HG03565 (cell line): ENCODE results near the gene IL12RB1.
"Not testable (repeated sequence)": the region's sequence is repeated elsewhere in the genome, so short reads cannot be mapped to it uniquely, and the experiment has no call there.

Source experiments
- ATAC-seq: cut with Tn5 transposase; IDR thresholded peaks from one replicate; pipeline ENCODE4 v1.9.1; 2021; ENCODE audit warnings: mild to moderate bottlenecking, moderate library complexity; ENCODE audit not compliant: unreplicated experiment

IL12RB1 gene

DNA sequence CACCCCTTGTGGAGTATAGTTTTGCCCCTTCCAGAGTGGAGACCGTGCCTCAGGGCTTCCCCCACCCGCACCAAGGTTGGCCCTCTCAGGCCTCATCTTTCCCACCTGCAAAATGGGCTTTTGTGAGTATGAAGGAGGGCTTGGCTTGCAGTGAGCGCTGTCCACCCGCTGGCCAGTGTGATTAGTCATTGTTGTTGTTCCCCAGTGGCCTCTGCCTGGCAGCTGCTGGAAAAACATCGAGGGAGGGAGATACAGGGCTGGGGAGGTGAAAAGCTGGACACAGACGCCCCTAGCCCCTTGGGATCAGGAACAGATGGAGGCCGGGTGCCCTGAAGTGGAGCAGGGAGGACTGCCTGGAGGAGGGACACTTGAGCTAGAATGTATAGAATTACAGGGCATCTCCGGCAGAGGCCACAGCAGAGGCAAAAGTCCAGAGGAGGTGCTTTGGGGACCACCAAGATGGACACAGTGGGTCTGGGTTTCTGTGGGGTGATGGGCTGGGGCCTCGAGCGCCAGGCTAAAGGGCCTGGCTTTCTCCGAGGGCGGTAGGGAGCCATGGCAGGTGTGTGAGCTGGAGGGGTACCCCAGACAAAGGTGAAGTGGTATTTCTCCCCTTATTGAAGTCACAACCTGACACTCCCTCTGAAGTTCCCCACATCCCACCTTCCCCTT, 3.9 kb upstream of the IL12RB1 start:
- no peak for ATAC-seq

DNA sequence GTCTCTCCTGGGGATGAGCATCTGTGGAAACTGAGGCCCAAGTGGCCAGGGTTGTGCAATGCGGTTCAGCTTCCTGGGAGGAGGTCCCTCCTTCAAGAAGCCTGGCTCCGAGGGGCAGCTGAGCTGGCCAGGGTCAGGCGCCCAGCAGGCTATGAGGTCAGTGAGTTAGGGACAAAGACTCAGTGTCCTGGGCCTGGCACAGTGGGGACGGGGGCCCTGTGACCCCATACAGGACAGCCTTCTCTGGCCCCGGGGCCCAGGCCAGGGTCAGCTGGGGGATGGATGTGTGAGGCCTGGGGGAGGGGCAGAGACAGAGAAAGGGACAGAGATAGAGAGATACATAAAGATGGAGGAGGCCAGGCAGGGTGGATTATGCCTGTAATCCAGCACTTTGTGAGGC, 3.0 kb upstream of the IL12RB1 start:
- no peak for ATAC-seq

DNA sequence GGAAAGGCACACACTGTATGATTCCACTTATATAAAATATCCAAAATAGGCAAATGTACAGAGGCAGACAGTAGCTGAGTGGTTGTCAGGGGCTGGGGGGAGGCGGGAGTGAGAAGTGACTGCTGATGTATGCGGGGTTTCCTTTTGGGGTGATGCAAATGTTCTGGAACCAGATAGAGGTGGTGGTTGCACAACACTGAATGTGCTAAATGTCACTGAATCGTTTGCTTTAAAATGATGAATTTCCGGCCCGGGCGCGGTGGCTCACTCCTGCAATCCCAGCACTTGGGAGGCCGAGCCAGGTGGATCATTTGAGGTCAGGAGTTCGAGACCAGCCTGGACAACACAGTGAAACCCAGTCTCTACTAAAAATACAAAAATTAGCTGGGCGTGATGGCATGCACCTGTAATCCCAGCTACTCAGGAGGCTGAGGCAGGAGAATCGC, 2.4 kb upstream of the IL12RB1 start:
- ATAC-seq, result not testable (repeated sequence)

DNA sequence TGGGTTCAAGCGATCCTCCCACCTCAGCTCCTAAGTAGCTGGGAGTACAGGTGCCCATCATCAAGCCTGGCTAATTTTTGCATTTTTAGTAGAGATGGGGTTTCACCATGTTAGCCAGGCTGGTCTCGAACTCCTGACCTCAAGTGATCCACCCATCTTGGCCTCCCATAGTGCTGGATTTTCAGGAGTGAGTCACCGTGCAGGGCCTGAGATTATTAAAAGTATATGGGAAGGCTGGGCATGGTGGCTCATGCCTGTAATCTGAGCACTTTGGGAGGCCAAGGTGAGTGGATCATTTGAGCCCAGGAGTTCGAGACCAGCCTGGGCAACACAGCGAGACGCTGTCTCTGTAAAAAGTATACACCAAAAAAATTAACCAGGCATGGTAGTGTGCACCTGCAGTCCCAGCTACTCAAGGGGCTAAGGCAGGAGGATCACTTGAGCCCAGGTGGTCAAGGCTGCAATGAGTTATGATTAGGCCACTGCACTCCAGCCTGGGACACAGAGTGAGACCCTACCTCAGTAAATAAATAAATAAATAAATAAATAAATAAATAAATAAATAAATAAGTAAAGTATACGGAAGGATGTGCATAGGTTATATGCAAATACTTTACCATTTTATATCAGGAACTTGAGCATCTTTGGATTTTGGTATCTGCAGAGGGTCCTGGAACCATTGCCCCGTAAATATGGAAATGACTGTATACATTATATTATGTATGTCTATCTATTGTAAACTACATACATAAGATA, 854 bp downstream of the IL12RB1 start:
- no peak for ATAC-seq

DNA sequence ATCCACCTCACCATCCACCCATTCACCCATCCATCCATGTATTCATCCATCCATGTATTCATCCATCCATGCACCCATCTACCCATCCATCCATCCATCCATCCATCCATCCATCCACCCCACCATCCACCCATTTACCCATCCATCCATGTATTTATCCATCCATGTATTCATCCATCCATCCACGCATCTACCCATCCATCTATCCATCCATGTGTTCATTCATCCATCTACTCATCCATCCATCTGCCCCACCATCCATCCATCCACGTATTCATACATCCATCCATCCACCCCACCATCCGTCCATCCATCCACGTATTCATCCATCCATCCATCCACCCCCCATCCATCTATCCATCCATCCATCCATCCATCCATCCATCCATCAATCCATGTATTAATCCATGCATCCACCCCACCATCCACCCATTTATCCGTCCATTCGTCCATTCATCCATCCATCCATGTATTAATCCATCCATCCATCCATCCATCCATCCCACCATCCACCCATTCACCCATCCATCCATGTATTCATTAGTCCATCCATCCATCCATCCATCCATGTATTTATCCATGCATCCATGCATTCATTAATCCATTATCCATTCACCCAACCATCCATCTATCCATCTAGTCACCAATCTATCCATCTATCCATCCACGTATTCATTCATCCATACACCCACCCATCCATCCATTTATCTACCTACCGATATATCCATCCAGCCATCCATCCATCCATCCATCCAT, 2.6 kb downstream of the IL12RB1 start:
- ATAC-seq, result no peak

DNA sequence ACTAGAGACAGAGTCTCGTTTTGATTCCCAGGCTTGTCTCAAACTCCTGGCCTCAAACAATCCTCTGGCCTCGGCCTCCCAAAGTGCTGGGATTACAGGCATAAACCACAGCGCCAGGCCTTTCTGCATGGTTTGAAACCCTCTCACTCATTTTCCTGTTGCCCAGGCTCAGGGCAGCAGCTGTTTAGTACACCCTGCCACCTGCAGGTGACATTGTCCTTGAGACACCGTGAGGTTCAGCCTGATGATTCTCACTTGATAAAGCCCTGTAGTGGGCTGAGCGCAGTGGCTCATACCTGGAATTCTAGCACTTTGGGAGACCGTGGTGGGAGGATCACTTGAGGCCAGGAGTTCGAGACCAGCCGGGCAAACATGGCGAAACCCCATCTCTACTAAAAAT, 12.5 kb downstream of the IL12RB1 start:
- ATAC-seq, result no peak

DNA sequence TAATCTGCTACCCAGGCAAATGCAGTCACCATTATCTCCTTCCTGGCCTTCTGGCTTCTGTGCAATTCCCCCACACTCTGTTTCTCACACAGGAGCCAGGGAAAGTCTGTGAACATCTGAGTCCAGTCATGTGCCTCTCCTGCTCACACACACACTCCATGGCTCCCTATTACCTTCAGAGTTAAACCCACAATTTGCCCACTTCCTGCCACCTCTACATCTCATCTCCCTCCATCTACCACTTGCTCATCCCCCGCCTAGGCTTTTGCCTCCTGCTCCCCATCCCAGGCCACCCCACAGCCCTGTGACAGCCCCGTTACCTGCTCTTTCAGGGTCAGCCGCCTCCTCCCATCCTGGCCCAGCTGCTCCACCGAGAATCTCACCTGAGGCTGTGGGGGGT, 13.5 kb downstream of the IL12RB1 start:
- ATAC-seq, result no peak

DNA sequence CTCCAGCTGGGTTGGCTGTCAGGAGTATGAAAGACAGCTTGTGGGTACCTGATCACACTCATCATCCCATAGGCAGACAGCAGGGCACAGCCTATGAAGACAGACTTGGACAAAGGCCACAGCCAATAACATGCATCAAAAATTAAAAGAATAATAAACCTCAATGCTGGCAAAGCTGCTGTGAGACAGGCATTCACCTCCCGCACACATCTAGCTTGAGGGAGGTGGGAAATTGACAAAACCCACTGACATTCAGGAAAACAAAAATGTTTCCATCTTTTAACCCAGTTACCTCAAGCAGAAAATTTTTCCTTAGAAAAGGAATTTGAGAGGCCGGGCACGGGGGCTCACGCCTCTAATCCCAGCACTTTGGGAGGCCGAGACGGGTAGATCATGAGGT, 14.4 kb downstream of the IL12RB1 start:
- no peak for ATAC-seq

DNA sequence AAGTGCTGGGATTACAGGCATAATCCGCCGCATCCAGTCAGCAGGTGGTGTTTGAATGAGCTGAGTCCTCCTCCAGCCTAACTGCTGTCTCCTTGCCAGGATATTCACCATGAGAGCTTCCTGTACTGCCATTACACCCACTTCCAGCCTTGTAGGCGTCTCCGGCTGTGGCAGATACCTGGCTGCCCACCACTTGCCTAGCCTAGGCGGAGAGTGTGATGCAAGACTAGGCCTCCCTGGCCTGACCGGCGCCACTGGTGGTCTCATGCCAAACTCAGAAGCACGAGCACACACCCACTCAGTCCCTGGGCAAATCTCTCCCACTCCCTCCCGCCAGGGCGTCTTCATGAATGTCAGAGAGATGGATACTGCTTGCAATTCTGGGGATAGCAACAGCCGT, 16.6 kb downstream of the IL12RB1 start:
- no peak for ATAC-seq

DNA sequence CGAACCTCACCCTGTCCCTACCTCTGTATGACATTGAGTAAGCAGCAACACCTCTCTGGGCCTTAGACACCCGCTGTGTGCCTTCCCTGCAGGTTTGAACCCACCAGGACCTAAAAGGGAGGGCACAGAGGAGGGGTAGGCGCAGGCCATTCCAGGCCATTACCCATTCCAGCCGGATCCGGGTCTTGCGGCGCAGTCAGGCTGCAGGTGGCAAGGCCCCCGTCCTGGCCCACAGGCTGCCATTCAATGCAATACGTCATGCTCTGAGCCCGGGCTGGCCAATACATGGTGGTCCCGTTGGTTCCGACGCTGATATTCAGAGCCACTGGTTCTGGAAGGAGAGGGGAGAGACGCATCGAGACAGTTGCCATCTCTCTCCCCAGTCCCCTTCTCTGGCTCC, 17.4 kb downstream of the IL12RB1 start:
- no peak for ATAC-seq

DNA sequence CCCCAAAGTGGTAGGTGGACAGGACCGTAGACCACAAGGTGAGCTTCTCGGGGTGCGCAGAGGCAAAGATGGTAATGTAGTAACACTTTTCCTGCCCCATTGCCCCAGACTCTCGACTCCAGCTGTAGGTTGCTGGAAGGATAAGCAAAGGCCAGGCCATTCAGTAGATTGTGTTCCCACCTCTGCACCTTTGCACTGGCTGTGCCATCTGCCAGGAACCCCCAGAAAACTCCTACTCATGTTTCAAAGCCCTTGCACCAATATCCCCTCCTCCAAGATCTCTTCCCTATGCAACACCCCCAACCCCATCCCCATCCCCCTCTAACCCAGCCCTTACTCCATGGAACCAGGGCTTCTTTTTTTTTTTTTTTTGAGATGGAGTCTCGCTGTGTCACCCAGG, 18.3 kb downstream of the IL12RB1 start:
- ATAC-seq, result no peak

DNA sequence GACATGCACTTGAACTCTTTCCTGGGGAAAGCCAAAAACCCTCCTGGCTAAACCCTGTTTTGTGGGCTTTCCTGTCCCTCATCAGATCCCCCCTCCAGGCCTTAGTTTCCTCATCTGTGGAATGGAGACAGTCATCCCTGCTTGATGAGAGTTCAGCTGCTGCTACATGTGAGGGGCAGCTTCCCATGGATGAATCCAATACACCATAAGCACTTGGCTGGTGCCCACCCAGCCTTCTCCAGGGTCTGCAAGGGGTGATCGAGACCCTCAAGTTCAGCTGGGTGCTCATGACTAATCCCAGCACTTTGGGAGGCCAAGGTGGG, 21.6 kb downstream of the IL12RB1 start:
- no peak for ATAC-seq

DNA sequence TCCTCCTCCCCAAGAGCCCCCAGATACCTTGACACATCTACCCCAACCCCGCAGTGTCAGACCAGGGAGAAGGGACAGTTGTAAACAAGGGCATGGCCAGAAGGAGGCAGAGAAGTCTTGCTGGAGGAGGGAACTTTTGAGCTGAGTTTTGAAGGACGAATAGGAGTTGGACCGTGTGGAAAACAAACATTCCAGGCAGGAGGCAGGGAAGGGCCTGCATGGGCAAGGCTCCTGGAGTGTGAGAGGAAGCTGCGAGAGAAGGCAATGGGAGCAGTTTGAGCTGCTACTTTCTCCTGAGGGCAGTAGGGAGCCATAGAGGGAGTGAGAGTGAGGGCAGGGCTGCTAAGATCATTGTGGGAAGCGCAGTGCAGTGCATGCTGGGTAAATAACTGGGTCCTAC, 23.3 kb downstream of the IL12RB1 start:
- ATAC-seq, result no peak

DNA sequence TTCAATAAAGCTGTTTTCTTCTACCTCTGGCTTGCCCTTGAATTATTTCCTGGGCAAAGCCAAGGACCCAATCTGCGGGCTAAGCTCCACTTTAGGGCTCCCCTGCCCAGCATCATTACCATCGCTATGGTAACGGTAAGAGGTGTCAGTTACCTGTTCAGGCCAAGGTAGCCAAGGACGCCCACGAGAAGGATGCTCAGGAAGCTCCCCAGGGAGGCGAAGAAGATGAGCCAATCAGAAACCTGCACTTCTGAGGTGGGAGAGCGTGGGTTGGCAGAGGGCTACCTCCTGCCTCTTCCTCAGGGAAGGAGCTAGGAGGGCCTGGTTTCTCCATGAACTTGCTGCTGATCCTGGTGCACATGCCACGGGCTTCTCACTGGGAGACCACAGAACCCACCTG, 24.7 kb downstream of the IL12RB1 start:
- ATAC-seq, result no peak

DNA sequence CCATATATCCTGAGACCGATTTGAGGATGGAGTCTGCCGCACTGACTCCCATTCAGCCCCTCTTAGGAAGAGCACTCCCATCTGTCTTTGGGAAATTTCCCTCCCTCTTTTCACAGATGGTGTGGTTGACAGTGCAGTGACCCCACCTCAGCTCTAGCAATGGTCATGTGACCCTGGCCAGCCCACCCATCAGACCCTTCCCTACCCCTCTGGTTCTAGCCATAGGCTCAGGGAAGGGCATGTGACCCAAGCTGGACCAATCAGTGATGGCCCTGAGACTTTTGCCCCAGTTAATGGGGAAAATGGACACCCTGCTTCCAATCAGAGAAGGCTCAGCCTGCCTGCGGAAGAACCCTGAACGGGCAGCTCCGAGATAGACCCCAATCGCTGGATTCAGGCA, 26.3 kb downstream of the IL12RB1 start:
- no peak for ATAC-seq

DNA sequence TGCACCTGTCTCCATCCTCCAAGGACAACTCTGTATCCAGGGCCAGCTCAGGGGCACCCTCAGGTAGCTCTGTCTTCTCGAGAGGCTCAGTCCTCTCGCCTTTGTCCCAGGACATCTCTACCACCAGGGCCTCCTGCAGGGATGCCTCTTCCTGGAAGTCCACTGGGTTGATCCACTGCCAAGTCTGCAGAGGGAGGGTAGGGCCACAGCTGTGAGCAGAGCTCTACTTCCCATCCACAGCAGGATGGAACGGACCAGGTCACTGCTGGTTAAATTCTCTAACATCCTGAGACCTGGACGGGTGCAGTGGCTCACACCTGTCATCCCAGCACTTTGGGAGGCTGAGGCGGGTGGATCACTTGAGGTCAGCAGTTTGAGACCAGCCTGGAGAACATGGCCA, 26.8 kb downstream of the IL12RB1 start:
- no peak for ATAC-seq

DNA sequence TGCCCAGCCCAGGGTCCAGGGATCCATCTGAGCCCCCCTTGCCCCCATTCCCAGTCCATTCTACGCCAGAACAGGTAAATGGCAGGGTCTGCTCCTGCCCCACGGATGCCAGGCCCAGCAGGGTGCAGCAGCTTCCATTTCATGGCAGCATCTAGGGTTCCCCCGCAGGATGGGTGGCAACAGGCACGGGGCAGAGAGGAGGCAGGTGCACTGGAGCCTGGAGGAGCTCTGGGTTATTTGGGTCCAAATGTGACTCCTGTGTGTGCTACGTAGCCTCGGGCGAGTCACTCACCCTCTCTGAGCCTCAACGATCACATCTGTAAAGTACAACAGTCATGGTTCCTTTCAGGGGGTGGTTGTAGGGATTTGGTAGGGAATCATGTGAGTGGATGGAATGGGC, 27.4 kb downstream of the IL12RB1 start:
- no peak for ATAC-seq

DNA sequence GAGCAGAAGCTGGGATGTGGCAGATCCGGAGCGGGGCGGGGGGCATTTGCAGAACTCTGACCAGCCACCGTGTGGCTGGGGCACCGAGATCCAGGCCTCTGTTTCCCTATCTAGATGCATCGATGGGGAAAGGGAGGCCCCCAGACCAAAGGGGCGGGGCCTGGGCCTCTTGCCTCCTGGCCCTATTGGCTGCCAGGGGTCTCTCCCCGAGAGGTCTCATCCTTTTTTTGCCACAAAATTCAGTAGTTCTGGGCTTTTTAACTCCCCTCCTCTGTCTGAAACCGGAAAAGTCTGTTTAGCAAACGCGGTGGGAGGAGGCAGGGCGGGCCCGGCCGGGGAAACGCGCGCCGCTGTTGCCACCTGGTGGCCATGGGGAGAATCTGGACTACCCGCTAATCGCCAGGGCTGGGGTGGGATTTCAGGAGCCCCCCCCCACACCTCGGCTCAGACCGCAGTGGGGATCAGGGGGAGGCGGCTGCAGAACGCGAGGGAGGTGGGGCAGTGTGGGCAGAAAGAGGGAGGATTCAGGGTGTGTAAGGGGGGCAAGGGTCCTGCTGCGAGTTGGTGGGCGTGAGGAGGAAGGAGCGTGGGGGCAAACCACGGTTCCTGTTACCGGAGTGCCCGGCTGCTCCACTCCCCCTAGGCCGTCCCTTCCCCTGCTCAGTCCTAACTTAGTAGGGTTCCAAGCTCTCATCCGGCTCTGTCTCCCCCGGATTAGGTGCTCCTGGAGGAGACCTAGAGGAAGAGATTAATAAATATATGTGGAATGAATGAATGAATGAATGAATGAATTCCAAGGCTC, 28.3 kb downstream of the IL12RB1 start:
- no peak for ATAC-seq

DNA sequence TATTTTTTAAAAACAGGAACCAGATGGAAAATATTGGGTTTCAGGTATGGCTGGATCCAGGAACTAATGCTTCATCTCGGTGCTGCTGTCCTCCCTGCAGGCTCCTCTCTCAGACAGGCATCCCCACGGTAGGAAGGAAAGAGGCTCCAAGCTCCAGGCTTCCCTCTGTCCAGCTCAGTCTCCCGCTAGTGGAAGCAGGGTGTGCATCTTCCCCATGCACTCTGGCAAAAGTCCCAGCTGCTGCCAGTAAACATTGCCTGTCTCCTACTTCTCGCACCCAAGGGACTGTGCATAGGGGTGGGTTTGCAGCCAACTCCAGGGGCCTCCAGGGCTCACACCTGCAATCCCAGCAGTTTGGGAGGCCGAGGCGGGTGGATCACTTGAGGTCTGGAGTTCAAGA, 29.2 kb downstream of the IL12RB1 start:
- no peak for ATAC-seq

DNA sequence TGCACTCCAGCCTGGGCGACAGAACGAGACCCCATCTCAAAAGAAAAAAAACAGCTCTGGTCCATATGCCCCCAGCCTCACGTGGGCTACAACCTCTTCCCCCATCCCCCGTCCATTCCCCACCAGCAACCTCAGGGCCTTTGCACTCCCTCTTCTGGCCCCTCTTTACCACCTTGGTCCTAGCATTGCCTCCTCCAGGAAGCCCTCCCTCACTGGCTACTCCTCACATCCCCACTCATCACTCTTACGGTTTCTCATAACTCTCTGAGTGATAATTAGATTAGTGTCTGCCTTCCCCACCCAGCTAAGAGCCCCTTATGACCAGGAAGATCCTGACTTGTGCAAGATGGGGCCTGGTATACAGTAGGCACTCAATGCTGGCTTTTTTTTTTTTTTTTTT, 30.8 kb downstream of the IL12RB1 start:
- ATAC-seq, result no peak

DNA sequence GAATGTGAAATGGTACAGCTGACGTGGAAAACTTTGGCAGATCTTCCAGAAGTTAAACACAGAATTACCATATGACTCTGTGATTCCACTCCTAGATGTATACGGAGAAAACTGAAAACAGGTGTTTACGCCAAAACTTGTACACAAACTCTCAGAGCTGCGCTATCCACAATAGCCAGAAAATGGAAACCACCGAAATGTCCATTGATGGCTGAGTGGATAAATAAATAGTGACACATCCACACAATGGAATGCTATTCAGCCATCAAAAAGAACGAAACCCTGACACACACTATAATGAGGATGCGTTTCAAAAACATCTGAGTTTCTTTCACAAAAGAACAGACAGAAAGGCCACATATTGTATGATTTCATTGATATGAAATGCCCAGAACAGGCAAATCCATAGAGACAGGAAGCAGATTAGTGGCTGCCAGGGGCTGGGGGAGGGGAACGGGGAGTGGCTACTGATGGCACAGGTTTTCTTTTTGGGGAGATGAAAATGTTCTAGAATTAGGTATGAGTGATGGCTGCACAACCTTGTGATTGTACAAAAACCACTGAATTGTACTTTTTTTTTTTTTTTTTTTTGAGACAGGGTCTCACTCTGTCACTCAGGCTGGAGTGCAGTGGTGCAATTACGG, 33.0 kb downstream of the IL12RB1 start:
- ATAC-seq, result no peak
